HG03175 (cell line): ENCODE data around the gene TGFB2.

Experiments used
- ATAC-seq: cut with Tn5 transposase; IDR thresholded peaks from one replicate; pipeline ENCODE4 v1.9.1; 2021; ENCODE audit warnings: mild to moderate bottlenecking, moderate library complexity; ENCODE audit not compliant: unreplicated experiment

The TGFB2 gene

DNA sequence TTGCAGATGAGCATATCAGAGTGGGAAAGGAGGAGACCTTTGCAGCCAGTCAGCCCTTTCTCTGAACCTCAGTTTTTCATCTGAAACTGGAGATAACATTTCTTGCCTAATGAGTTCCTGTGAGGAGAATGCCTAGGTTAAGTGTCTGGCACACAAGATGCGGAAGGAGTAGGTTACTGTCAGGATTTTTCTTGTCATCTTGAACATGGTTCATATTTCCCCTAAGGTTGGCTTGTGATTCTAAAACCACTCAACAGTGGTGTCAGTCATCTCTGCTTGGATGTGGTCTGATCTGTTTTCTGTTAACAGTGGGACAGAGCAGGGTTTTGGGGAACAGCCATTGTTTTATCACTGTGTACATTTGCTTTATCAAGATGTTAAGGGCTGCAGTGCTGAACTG, 70.6 kb downstream of the TGFB2 start:
- no peak for ATAC-seq

DNA sequence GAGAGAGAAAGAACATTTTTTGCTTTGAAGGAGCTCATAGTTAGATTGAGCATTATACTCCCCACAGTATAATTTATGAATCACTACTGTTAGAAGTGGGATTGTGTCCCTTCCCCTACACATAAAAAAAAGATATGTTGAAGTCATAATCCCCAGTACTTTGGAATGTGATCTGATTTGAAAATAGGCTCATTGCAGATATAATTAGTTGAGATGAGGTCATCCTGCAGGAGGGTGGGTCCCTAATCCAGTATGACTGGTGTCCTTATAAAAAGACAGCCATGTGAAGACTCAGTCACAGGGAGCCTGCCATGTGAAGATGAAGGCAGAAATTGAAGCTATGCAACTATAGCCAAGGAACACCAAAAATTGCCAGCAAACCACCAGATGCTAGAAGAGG, 76.4 kb downstream of the TGFB2 start:
- no peak for ATAC-seq

DNA sequence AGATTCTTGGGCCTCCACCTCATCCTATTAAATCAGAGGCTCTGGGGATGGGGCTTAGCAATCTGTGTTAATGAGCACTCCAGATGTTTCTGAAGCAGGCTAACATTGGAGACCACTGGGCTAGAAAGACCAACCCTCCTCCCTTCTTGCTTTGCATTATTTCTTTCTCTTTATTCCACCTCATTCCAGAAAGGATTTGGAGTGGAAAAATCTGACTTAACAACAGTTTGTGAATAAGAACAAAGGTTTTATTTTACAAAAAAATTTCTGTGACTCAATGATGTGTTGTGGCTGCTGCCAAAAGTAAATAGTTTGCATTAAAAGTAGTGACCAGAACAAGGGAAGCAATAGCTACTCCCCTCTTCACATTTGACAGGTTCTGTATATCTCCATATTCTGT, 79.4 kb downstream of the TGFB2 start:
- no peak for ATAC-seq

DNA sequence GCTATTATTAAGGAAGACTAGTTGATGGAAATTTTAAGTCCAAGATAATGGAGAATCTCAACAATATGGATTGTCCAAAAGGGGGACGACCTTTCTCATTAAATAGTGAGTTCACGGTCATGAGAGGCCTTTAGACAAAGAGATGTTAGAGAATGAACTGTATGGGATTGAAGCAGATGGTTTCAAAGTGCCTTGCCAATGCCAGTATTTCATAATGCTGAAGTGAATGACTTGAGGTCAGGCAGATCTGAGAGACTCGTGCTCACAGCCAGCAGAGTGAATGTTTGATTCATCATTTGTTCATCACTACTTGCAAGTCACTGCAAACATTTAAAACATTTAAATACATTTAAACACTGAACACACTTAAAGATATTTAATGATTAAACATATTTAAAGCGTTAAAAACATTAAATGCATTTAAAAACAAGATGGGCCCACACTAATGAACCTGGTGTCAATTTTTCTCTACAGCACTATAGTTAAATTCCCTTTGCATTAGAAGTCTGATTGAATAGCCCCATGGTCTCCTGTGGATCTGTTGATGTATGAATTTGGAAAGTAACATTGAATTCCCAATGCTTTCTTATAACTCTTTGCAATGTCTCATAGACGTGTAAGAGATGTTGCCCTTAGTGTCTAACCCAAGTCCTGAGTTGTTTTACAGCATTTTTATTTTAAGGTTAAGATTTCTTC, 80.7 kb downstream of the TGFB2 start:
- ATAC-seq, result no peak

DNA sequence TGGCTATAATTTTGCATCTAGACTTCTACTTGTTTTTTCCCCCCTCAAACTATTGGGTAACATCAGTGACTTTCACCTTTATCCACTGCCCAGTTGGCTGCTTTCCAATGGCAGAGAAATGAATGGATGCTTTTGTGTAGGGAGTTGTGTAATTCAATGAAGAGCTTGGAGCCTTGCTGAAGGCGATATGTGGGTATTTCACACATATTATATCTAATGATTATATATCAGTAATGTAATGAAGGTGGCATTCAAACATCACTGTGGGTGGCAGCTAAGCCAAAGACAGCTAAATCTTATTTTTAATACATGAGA, 81.2 kb downstream of the TGFB2 start:
- ATAC-seq, result no peak

DNA sequence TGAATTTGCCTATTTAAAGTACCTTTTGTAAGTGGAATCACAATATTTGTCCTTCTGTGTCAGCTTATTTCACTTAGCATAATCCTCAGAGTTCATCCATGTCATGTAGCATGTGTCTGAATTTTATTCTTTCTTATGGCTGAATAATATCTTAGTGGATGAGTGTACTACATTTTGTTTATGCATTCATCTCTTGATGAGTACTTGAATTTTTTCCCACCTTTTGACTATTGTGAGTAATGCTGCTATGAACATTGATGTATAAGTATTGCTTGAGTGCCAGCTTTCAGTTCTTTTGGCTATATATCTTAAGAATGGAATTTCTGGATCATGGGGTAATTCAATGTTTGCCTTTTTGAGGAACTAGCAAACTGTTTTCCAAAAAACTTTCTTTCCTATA, 84.2 kb downstream of the TGFB2 start:
- no peak for ATAC-seq

DNA sequence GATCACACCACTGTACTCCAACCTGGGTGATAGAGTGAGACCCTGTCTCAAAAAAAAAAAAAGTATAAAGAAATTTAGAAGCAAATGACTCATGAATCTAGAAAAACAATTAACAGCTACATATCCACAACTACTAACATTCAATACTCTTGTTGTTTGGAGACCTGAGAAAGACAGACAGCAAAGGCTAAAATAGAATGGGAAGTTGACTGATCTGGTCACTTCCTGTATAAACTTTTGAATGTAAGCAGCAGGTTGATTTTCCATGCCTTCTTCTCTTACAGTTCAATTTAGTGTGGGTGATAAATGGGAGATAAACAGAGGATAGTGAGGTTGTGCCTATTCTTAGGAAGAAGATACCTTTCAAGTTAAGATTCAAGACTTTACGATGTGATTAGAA, 85.2 kb downstream of the TGFB2 start:
- ATAC-seq, result no peak

DNA sequence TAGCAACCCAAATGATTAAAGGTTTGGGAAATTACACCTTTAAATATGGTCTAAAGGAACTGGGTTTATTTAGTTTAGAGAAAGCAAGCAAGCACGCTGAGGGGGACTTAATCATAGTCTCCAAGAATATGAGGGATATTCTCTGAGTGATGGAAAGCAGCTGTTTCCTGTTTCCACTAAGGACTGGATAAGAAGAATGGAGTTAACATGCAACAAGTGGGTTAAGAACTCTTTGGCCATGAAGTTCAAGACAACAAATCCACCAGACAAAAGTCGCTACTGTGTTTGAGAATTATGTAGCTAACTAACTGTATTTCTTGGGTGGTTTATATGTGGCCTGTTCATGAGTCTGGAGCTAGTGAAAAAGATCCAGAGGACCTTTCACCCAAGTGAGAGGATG, 85.7 kb downstream of the TGFB2 start:
- no peak for ATAC-seq

DNA sequence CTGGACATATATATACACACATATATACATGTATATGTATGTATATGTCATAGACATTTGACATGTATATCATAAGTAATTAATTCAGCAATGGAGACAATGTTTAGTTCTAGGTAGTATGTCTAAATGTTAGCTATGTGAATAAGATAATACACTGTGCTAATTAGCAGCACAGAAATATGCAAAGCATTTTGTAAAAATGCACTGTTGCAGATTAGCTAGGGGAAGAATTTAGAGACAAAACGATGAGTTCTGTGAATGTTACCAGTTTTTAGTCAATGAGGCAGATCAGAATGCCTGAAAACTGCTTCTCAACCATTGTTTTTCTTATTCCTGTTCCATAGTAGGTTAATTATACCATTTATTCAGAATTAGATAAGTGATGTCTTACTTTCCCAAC, 86.3 kb downstream of the TGFB2 start:
- no peak for ATAC-seq

DNA sequence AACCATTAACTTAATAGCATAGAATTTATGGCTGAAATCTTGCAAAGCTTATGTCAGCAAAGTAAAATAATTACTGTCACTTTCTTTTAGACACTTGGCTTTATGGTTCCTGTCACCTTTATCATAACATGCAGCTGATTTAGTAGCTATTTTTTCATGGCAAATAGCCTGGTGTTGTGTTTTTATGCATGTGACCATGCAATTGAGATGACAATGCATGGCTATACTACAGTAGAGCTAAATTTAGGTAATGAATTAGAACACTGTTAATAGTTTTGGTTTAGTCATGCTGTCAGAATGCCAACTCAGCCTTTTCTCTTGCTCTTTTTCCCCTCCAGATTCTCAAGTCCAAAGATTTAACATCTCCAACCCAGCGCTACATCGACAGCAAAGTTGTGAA, 88.6 kb downstream of the TGFB2 start:
- no peak for ATAC-seq

DNA sequence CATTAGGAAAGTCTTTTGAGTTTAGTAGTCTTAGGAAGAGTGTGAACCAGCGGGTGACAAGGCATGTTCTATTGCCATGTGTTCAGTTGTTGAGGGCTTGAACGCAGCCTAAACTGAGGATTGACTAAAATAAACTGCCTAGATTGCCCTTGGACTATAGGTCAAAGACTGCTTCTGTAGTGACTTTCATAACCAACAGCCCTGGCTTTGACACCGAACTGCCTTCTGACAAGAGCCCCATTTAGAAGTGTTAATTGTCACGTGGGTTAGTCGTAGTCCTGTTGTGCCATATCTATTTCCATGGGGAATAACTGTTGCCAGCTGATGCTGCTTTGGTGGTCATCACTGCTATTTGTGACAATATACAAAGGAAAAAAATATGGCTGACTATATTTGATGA, 90.4 kb downstream of the TGFB2 start:
- no peak for ATAC-seq

DNA sequence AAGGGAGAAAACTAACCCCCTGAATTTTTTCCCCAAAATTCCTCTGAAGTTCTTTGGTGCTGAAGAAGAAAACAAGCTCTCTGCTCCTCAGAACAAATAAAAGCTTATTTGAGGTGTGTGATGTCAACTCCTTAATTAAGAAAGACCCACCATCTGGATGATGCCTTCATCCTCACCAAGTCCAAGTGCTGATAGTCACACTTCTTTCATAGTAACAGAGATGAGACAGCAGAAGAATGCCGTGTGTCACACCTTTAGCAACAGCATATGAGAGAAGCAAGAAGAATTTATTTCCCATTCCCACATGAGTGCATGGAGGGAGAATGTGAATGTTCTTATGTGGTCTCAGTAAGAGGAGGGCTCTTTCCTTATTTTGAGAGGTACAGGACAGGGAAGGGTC, 91.2 kb downstream of the TGFB2 start:
- ATAC-seq, result no peak

DNA sequence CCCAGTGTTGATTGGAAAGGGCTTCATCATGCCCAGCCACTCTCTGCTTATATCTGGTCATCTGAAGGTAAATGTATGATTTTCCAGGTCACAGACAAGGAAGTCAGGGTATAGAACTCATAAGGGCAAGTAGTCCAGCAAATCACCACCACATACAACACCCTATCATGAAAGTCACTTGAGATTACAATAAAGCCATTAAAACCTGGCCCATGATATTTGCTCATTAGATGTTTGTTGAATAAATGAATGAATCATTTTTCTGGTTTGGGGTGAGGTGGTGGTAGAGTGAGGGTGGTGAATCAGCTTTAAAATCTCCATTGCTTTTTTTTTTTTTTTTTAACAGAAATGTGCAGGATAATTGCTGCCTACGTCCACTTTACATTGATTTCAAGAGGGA, 91.9 kb downstream of the TGFB2 start:
- ATAC-seq, result no peak

DNA sequence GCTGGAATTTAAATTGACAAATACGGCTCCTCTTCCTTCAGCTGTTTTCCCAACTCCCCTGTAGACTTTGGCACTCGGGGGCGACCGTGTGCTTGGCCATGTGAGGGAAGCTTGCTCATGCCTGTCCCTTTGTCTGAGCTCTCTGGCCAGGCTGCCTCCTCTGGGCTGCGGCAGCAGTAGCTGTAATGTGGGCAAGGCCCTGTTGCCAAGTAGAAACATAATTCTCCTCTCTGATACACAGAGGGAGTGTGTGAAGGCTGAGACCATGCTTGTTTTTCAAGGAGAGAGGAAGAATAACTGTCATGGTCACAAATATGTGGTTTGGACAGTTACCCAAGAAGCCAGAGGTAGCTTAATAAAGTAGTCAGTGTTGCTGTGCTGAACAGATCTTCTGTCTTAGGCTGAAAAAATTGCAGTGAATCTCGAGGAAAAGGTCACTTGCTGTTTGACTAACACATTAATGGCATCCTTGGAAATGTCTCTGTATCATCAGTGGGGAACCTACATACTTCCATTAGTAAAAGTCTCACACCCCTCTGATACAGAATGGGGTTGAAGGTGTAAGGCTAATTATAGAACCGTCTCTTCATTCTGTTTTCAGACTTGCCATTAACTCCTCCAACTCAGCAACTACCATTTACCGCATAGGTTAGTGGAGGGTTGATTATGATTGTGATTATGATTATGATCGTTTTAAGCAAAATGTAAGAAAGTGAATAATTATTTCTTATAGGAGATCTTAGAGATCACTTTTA, 94.6 kb downstream of the TGFB2 start:
- no peak for ATAC-seq

DNA sequence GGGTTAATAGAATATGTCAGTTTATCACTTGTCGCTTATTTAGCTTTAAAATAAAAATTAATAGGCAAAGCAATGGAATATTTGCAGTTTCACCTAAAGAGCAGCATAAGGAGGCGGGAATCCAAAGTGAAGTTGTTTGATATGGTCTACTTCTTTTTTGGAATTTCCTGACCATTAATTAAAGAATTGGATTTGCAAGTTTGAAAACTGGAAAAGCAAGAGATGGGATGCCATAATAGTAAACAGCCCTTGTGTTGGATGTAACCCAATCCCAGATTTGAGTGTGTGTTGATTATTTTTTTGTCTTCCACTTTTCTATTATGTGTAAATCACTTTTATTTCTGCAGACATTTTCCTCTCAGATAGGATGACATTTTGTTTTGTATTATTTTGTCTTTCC, 98.1 kb downstream of the TGFB2 start:
- no peak for ATAC-seq

DNA sequence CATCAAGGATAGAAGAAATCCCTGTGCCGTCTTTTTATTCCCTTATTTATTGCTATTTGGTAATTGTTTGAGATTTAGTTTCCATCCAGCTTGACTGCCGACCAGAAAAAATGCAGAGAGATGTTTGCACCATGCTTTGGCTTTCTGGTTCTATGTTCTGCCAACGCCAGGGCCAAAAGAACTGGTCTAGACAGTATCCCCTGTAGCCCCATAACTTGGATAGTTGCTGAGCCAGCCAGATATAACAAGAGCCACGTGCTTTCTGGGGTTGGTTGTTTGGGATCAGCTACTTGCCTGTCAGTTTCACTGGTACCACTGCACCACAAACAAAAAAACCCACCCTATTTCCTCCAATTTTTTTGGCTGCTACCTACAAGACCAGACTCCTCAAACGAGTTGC, 99.0 kb downstream of the TGFB2 start:
- no peak for ATAC-seq

DNA sequence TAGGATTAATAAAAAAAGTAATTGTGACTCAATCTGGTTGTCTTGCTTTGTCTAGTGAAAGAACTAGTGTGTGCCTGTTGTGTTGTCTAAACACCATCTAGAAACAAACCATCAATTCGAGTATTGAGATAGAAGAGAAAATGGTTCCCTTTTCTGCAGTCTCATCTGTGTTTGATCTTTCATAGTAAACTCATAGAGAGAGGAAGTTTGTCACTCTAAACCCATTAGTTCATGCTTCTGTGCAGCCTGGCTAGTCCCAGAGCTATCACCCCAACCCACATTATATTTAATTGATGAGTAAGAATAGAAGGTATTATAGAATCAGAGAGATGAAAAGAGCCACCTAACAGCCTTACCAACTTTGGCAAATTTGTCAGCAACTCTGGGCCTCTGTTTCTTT, 99.5 kb downstream of the TGFB2 start:
- ATAC-seq, result no peak

DNA sequence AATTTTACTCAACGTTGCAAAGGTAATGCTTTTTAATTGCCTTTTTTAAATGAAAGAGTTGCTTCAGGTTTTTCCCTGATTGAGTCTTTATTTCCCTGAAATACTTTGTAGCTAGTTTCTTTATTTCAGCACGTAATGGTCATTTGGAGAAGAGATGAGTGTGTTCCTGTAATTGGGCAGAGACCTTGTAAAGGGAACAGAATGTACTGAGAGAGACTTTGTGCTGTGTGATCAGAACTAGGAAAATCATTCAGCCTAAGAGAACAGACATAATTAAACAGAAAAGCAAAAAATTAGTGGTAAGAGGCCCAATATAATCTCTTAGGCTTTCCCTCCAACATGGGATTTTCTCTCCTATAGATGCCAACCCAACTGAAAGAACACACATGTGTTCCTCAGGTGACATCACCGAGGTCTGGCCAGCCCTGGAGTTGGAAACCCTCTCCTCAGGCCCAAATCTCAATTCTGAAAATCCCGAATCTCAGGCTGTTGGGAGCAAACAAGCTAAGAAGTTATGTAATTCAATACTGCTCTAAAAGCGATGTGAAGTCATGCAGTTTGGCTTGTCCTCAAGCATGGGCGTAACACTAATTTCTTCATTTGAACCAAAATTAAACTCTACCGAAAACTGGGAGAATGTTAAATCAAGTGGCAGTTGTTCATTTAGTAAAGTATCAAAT, 102.0 kb downstream of the TGFB2 start:
- ATAC-seq, result no peak

DNA sequence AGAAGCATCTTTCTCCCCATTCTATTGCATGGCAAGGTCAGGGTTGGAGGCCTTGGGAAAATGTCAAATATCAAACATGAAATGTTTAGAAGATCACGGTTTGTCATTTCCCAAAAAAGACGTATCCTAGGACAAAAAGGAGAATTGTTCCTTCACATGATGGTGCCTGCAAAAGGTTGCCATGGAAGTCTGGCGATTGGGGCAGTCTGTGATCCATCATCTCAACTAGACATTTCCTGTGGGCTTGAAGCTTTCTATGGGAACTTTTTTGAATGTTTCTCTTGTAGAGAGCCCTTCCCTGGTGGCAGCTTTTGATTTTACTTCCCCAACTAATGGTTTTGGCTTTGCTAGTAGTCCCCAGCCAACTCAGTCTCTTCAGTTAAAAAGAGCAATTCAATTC, 106.3 kb downstream of the TGFB2 start:
- no peak for ATAC-seq

DNA sequence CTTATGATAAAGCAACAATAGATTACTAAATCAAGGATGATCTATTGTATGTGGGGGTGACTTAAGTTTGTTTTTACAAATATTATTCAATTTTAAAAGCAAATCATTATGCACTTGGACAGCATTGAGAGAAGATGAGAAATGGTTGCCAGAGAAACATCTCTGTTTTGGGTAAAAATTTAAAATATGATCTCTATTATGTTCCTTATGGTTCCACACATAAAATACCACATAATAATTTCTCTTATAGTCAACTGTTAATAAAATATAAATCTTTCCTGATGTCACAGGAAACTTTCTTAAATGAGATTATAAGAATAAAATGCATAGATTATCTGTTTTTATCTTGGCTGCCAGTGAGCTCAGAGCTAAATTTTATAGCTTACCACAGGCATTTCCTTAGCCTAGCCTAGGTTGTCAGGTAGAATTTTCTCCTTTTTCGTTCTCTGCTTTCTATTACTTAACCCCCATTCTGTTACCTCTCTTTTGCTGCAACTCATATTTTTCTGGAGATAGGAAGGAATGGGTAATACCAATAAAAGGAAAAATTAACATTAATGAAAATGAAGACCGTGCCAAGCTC, 109.7 kb downstream of the TGFB2 start:
- ATAC-seq, result no peak

DNA sequence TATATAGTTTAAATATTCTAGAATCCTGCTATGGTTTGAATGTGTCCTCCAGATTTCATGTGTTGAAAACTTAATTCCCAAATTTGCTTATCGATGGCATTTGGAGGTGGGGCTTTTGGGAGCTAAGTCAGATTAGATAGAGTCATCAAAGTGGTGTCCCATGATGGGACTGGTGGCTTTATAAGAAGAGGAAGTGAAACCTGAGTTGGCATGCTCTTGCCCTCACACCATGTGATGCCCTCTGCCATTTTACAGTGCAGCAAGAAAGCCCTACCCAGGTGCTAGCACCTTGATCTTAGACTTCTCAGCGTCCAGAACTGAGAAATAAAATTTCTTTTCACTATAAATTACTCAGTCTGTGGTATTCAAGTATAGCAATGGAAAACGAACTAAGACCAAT, 111.3 kb downstream of the TGFB2 start:
- ATAC-seq, result peak; percentile 54

DNA sequence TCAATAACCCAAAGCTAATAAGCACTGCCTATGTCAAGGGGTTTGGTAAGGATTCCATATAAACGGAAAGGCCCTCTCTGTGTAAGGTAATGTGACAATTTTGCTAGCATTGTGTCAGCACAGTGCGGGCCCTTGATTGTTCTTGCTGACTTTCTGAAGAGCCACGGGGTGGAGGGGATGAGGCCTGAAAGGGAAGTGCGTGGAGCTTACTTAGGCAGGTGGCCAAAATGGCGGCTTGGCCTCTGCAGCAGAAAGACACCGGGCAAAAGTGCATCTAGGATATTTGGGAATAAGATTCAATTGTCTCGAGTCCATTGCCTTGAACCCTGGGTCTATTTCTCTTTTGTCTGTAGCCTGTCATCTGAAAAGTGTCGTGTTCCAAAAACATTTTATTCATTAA, 114.3 kb downstream of the TGFB2 start:
- ATAC-seq, result no peak
